Stimulated activated CD4-positive, alpha-beta T cell treated with anti-CD3 and anti-CD28 coated beads, Interleukin-2, amount 100 ng/mL, for 24 hours (primary cell): ENCODE results near the gene DUSP28.

Experiments used
- DNase-seq, 2 donors: peaks; one replicate each; pipeline ENCODE4 v3.0.0-alpha.2; 2020

The DUSP28 gene

GRCh38 chr2:240560084-240560479 lies at the start of gene DUSP28:
Gene DUSP28, plus strand, starts transcription at chr2:240560357. Its CDS starts 328 bp downstream, at chr2:240560685.
- peak; percentile 89 to 94 for DNase-seq

- DNase-seq: no peak
These were observed 49.5 kb upstream of the DUSP28 start for GRCh38 chr2:240510513-240511210.

GRCh38 chr2:240511351-240512108 lies 48.6 kb upstream of the DUSP28 start:
- DNase-seq: no peak

- DNase-seq: no peak
These were observed 48.1 kb upstream of the DUSP28 start for GRCh38 chr2:240512109-240512485.

- DNase-seq: no peak
These were observed 47.3 kb upstream of the DUSP28 start for GRCh38 chr2:240512666-240513535.

GRCh38 chr2:240513549-240514287 lies 46.4 kb upstream of the DUSP28 start:
- DNase-seq: peak; percentile 87 to 88

- DNase-seq: peak in 1 of 2 donors; percentile 9
These were observed 45.5 kb upstream of the DUSP28 start for GRCh38 chr2:240514631-240515030.

GRCh38 chr2:240517342-240517741 lies 42.8 kb upstream of the DUSP28 start:
- DNase-seq: no peak

- no peak for DNase-seq
These were observed 41.2 kb upstream of the DUSP28 start for GRCh38 chr2:240518981-240519380.

- DNase-seq: peak in 1 of 2 donors; percentile 9
These were observed 40.6 kb upstream of the DUSP28 start for GRCh38 chr2:240519396-240520129.

GRCh38 chr2:240520130-240520973 lies 39.8 kb upstream of the DUSP28 start:
- DNase-seq: peak in 1 of 2 donors; percentile 8

GRCh38 chr2:240520974-240521350 lies 39.2 kb upstream of the DUSP28 start:
- peak in 1 of 2 donors; percentile 11 for DNase-seq

- peak in 1 of 2 donors; percentile 13 for DNase-seq
These were observed 38.3 kb upstream of the DUSP28 start for GRCh38 chr2:240521885-240522284.

- peak in 1 of 2 donors; percentile 8 for DNase-seq
These were observed 37.8 kb upstream of the DUSP28 start for GRCh38 chr2:240522406-240522805.

GRCh38 chr2:240523451-240524281 lies 36.5 kb upstream of the DUSP28 start:
- peak in 1 of 2 donors; percentile 14 for DNase-seq

- DNase-seq: peak in 1 of 2 donors; percentile 3
These were observed 35.0 kb upstream of the DUSP28 start for GRCh38 chr2:240524963-240525718.

GRCh38 chr2:240525802-240526201 lies 34.4 kb upstream of the DUSP28 start:
- no peak for DNase-seq

GRCh38 chr2:240526521-240526920 lies 33.6 kb upstream of the DUSP28 start:
- DNase-seq: no peak

GRCh38 chr2:240527153-240527750 lies 32.9 kb upstream of the DUSP28 start:
- no peak for DNase-seq
